A673 (cell line): Measurements from ENCODE around the gene STH. TPM values are rescaled to one million over a fixed set of nuclear protein-coding genes. Genes with fewer than 3 reads are reported as not detected.

ENCODE experiments used
- BruUV-seq: library from RNA; stranded (reverse); fragments of 400-500 nt; replicated peaks from 2 replicates; lab custom pipeline; 2021; lab: Mats Ljungman, UMichigan
- CTCF ChIA-PET: fragments of 300-600 bp; sonication (Branson Sonifier 250); formaldehyde crosslinking; loops from one replicate; lab custom pipeline; 2022; ENCODE audit warnings: antibody characterized with exemption; lab: Charles Lee
- POLR2A ChIA-PET: fragments of 300-600 bp; sonication (Branson Sonifier 250); formaldehyde crosslinking; loops from one replicate; lab custom pipeline; 2022; ENCODE audit warnings: antibody characterized with exemption; ENCODE audit not compliant: low non-redundant PET; lab: Charles Lee
- DNase-seq: peaks from one replicate; pipeline ENCODE4 v3.0.0-alpha.2; 2015; ENCODE audit warnings: low spot score
- H3K27ac ChIP-seq: fragments of 200-600 bp; sonication (generic); 2 replicates; pipeline ENCODE4 v1.5.1; 2016; ENCODE audit warnings: mixed run types, low read depth, mild to moderate bottlenecking, mixed read lengths, antibody characterized with exemption, low read length; ENCODE audit not compliant: poor library complexity, severe bottlenecking
- H3K27me3 ChIP-seq: fragments of 200-600 bp; sonication (generic); replicated peaks from 2 replicates; pipeline ENCODE4 v1.6.1; 2017; ENCODE audit warnings: mixed run types, low read depth, mild to moderate bottlenecking, mixed read lengths, antibody characterized with exemption, low read length; ENCODE audit not compliant: insufficient read depth, poor library complexity
- H3K36me3 ChIP-seq: fragments of 200-600 bp; sonication (generic); 2 replicates; pipeline ENCODE4 v1.6.1; 2016; ENCODE audit warnings: mixed run types, mild to moderate bottlenecking, mixed read lengths, antibody characterized with exemption, low read length; ENCODE audit not compliant: insufficient read depth, poor library complexity, severe bottlenecking
- H3K4me1 ChIP-seq: fragments of 200-600 bp; sonication (generic); 2 replicates; pipeline ENCODE4 v1.6.1; 2017; ENCODE audit warnings: mixed run types, mild to moderate bottlenecking, mixed read lengths, antibody characterized with exemption, low read length; ENCODE audit not compliant: insufficient read depth, poor library complexity, severe bottlenecking
- H3K4me3 ChIP-seq: fragments of 200-600 bp; sonication (generic); 2 replicates; pipeline ENCODE4 v1.5.1; 2016; ENCODE audit warnings: low read depth, mixed run types, mild to moderate bottlenecking, mixed read lengths, low read length; ENCODE audit not compliant: poor library complexity, severe bottlenecking
- H3K9me3 ChIP-seq: fragments of 200-600 bp; sonication (generic); 2 replicates; pipeline ENCODE4 v1.6.1; 2016; ENCODE audit warnings: mixed run types, low read depth, mild to moderate bottlenecking, mixed read lengths, antibody characterized with exemption, low read length; ENCODE audit not compliant: poor library complexity, severe bottlenecking
- EZH2 ChIP-seq: fragments of 200-600 bp; sonication (generic); IDR thresholded peaks from 2 replicates; pipeline ENCODE4 v1.6.1; 2017; ENCODE audit warnings: borderline replicate concordance, low read depth, mild to moderate bottlenecking, mixed read lengths, antibody characterized with exemption, low read length; ENCODE audit not compliant: poor library complexity, severe bottlenecking
- intact Hi-C: fragments of 100-400 bp; cut with micrococcal nuclease; formaldehyde crosslinking; loops from one replicate; pipeline ENCODE4 v1.10.0; 2022; ENCODE audit not compliant: unreplicated experiment
- total RNA-seq: library from RNA; stranded (reverse); gene quantifications from 2 replicates; pipeline ENCODE4 v1.2.3, GENCODE V29; 2021
- TF ChIP-seq, protein P1 (sequence below): fragments of 300-800, 200-600 bp; sonication (generic); conservative IDR thresholded peaks from 2 replicates; pipeline ENCODE4 v1.5.1; 2017; ENCODE audit warnings: low read depth, mild to moderate bottlenecking, antibody characterized with exemption, low read length, moderate library complexity, mixed read lengths

The STH gene
- total RNA-seq, 1 experiment from 2014 or later, result not detected

DNA sequence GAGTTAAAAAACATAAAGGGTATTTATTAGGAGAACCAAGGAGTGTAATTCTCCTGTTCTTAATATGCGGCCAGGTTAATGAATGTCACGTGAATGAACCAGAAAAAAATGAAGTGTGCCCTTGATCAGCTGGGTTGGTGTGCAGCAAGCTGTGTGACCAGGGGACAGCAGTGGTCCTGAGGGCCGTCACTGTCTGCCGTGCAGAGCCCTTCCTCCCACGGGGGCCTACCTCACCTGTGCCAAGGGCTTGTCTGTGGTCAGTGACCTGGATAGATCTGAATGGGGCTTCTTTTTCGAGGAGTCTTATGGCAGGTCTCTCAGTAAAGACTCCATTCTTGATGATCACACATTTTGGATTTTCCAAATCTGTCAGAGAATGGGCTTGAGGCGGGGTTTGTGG, 17.7 kb upstream of the STH start:
- intact Hi-C loops, result no loop called here
- no peaks in the 10 kb centered on the region for H3K4me1 ChIP-seq
- no TSS peak for BruUV-seq
- POLR2A ChIA-PET, result no interaction called here
- no peak overlapping the region for H3K27ac ChIP-seq
- DNase-seq, result no peak
- H3K4me3 ChIP-seq, result no peak overlapping the region
- no peak for TF ChIP-seq EZH2
- TF ChIP-seq, protein P1, sequence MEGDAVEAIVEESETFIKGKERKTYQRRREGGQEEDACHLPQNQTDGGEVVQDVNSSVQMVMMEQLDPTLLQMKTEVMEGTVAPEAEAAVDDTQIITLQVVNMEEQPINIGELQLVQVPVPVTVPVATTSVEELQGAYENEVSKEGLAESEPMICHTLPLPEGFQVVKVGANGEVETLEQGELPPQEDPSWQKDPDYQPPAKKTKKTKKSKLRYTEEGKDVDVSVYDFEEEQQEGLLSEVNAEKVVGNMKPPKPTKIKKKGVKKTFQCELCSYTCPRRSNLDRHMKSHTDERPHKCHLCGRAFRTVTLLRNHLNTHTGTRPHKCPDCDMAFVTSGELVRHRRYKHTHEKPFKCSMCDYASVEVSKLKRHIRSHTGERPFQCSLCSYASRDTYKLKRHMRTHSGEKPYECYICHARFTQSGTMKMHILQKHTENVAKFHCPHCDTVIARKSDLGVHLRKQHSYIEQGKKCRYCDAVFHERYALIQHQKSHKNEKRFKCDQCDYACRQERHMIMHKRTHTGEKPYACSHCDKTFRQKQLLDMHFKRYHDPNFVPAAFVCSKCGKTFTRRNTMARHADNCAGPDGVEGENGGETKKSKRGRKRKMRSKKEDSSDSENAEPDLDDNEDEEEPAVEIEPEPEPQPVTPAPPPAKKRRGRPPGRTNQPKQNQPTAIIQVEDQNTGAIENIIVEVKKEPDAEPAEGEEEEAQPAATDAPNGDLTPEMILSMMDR, result no peak
- no peaks in the 10 kb centered on the region for H3K36me3 ChIP-seq
- H3K27me3 ChIP-seq, result no peaks in the 10 kb centered on the region
- no peaks in the 10 kb centered on the region for H3K9me3 ChIP-seq
- CTCF ChIA-PET, result no interaction called here

DNA sequence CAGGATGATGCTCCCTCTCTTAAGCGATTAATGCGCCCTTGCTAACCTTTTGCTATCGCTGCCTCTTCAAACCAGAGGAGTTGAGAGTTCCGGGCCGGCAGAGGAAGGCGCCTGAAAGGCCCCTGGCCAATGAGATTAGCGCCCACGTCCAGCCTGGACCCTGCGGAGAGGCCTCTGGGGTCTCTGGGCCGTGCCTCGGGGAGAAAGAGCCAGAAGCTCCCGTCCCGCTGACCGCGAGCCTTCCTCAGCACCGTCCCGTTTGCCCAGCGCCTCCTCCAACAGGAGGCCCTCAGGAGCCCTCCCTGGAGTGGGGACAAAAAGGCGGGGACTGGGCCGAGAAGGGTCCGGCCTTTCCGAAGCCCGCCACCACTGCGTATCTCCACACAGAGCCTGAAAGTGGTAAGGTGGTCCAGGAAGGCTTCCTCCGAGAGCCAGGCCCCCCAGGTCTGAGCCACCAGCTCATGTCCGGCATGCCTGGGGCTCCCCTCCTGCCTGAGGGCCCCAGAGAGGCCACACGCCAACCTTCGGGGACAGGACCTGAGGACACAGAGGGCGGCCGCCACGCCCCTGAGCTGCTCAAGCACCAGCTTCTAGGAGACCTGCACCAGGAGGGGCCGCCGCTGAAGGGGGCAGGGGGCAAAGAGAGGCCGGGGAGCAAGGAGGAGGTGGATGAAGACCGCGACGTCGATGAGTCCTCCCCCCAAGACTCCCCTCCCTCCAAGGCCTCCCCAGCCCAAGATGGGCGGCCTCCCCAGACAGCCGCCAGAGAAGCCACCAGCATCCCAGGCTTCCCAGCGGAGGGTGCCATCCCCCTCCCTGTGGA, 16.0 kb upstream of the STH start:
- Histone ChIP-seq H3K4me1 (no peaks in the 10 kb centered on the region), H3K36me3 (no peaks in the 10 kb centered on the region), H3K27ac (no peak overlapping the region), H3K4me3 (no peak overlapping the region), H3K27me3 (no peaks in the 10 kb centered on the region), H3K9me3 (no peaks in the 10 kb centered on the region)
- DNase-seq, result no peak
- no TSS peak for BruUV-seq
- intact Hi-C loops, result no loop called here
- ChIA-PET CTCF (no interaction called here), POLR2A (interaction anchor here (0.6 kb wide), 1 partner anchor 9 kb away, joined by 8 read pairs; no protein-coding TSS in a partner anchor)
- TF ChIP-seq, protein P1, result no peak
- no peak for TF ChIP-seq EZH2

DNA sequence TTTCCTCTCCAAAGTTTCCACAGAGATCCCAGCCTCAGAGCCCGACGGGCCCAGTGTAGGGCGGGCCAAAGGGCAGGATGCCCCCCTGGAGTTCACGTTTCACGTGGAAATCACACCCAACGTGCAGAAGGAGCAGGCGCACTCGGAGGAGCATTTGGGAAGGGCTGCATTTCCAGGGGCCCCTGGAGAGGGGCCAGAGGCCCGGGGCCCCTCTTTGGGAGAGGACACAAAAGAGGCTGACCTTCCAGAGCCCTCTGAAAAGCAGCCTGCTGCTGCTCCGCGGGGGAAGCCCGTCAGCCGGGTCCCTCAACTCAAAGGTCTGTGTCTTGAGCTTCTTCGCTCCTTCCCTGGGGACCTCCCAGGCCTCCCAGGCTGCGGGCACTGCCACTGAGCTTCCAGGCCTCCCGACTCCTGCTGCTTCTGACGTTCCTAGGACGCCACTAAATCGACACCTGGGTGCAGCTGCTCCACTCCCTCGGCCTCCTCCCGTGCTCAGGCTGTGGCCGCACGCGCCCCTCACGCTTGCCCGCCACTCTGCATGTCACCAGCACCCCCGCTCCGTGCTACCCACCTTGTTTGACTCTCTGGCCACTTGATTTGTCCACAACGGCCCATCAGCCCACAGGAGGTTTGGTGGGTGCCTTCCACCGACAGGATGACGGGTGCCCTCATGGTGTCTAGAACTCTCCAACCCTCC, 15.3 kb upstream of the STH start:
- no TSS peak for BruUV-seq
- POLR2A ChIA-PET, result no interaction called here
- Histone ChIP-seq H3K4me1 (no peaks in the 10 kb centered on the region), H3K36me3 (no peaks in the 10 kb centered on the region), H3K27me3 (no peaks in the 10 kb centered on the region), H3K4me3 (no peak overlapping the region), H3K27ac (no peak overlapping the region), H3K9me3 (no peaks in the 10 kb centered on the region)
- no peak for TF ChIP-seq EZH2
- TF ChIP-seq, protein P1, result no peak
- DNase-seq, result no peak
- intact Hi-C loops, result no loop called here
- CTCF ChIA-PET, result no interaction called here
